K562 (cell line): ENCODE data around the gene ALG1L2.
"Not testable (repeated sequence)": the region's sequence is repeated elsewhere in the genome, so short reads cannot be mapped to it uniquely, and the experiment has no call there.

Source experiments
- CTCF ChIP-seq, 3 experiments: IDR thresholded peaks in 2 of 3; conservative IDR thresholded peaks in 1 of 3; 2 replicates each; pipeline ENCODE4 v1.5.1; 2011 to 2012; ENCODE audit warnings: low read length in 3 of 3, mild to moderate bottlenecking in 3 of 3, control low read depth in 2 of 3, improper control_type of control experiment in 1 of 3, inconsistent platforms in 1 of 3, low read depth in 1 of 3, mixed read lengths in 1 of 3, moderate library complexity in 1 of 3; ENCODE audit not compliant: insufficient read depth in 2 of 3
- EZH2 ChIP-seq: IDR thresholded peaks from 2 replicates; pipeline ENCODE4 v1.6.1; 2012; ENCODE audit warnings: low read depth, mild to moderate bottlenecking, inconsistent platforms, low read length, borderline replicate concordance
- FOXJ3 ChIP-seq: sonication (generic); formaldehyde crosslinking; IDR thresholded peaks from 2 replicates; pipeline ENCODE4 v1.4.0; 2020; ENCODE audit warnings: mild to moderate bottlenecking, missing genetic modification reagents
- MEIS2 ChIP-seq: fragments of 450-650 bp; IDR thresholded peaks from 2 replicates; pipeline ENCODE4 v1.6.1; 2014; ENCODE audit warnings: mild to moderate bottlenecking; ENCODE audit not compliant: partially characterized antibody
- NBN ChIP-seq: fragments of 450-650 bp; IDR thresholded peaks from 2 replicates; pipeline ENCODE4 v1.6.1; 2016; ENCODE audit warnings: low read depth, mild to moderate bottlenecking
- SIX5 ChIP-seq, 2 experiments: IDR thresholded peaks; 2 replicates each; pipeline ENCODE4 v1.6.1; 2011; ENCODE audit warnings: low read length in 2 of 2, borderline replicate concordance in 1 of 2, low read depth in 1 of 2, mild to moderate bottlenecking in 1 of 2, moderate library complexity in 1 of 2; ENCODE audit not compliant: insufficient read depth in 1 of 2
- SP1 ChIP-seq: sonication (generic); formaldehyde crosslinking; IDR thresholded peaks from 2 replicates; pipeline ENCODE4 v1.8.1; 2022; ENCODE audit warnings: mild to moderate bottlenecking, missing genetic modification reagents
- SPI1 ChIP-seq: IDR thresholded peaks from 2 replicates; pipeline ENCODE4 v1.6.1; 2011; ENCODE audit warnings: low read depth, low read length, control low read depth, borderline replicate concordance
- TRIM24 ChIP-seq, 2 experiments: fragments of 450-650 bp; IDR thresholded peaks; 2 replicates each; pipeline ENCODE4 v1.6.1; 2016
- ZNF133 ChIP-seq: fragments of 250-450 bp; sonication (Bioruptor Pico); IDR thresholded peaks from 2 replicates; pipeline ENCODE4 v1.4.0; 2020; ENCODE audit warnings: mild to moderate bottlenecking
- ZNF263 ChIP-seq: sonication (generic); formaldehyde crosslinking; IDR thresholded peaks from 2 replicates; pipeline ENCODE4 v1.8.0; 2022; ENCODE audit warnings: mild to moderate bottlenecking, missing genetic modification reagents, borderline replicate concordance

GRCh38 chr3:130059162-130059561, 22.5 kb upstream of the ALG1L2 start:
- TF ChIP-seq EZH2; SP1 (CRISPR knock-in tag); FOXJ3 (CRISPR knock-in tag); SIX5 (IDR thresholded peaks at IDR 0.05; ENCODE audit: borderline replicate concordance in 1 of 2, insufficient read depth in 1 of 2, low read depth in 1 of 2, low read length in 2 of 2); SPI1; MEIS2; CTCF (IDR thresholded peaks at IDR 0.05 in 2 of 3, conservative IDR thresholded peaks at IDR 0.05 in 1 of 3; ENCODE audit: insufficient read depth in 2 of 3, low read depth in 1 of 3, low read length in 3 of 3); NBN; ZNF263 (CRISPR knock-in tag); ZNF133 (CRISPR knock-in tag); TRIM24 (IDR thresholded peaks at IDR 0.05): not testable (repeated sequence)
